GM12872 (cell line): ENCODE data around the gene HOXC5.

Experiments used
- TF ChIP-seq, protein P1 (sequence below): IDR thresholded peaks from 3 replicates; pipeline ENCODE4 v1.5.1; 2011; ENCODE audit warnings: low read depth, mild to moderate bottlenecking, low read length, moderate library complexity; ENCODE audit not compliant: insufficient read depth

The HOXC5 gene

GRCh38 chr12:54020591-54021405 lies 12.1 kb upstream of the HOXC5 start:
- TF ChIP-seq, protein P1, sequence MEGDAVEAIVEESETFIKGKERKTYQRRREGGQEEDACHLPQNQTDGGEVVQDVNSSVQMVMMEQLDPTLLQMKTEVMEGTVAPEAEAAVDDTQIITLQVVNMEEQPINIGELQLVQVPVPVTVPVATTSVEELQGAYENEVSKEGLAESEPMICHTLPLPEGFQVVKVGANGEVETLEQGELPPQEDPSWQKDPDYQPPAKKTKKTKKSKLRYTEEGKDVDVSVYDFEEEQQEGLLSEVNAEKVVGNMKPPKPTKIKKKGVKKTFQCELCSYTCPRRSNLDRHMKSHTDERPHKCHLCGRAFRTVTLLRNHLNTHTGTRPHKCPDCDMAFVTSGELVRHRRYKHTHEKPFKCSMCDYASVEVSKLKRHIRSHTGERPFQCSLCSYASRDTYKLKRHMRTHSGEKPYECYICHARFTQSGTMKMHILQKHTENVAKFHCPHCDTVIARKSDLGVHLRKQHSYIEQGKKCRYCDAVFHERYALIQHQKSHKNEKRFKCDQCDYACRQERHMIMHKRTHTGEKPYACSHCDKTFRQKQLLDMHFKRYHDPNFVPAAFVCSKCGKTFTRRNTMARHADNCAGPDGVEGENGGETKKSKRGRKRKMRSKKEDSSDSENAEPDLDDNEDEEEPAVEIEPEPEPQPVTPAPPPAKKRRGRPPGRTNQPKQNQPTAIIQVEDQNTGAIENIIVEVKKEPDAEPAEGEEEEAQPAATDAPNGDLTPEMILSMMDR, result no peak

GRCh38 chr12:54021432-54022013 lies 11.3 kb upstream of the HOXC5 start:
- TF ChIP-seq, protein P1, result peak; percentile 66

GRCh38 chr12:54022960-54023884 lies 9.6 kb upstream of the HOXC5 start:
- TF ChIP-seq, protein P1, result no peak

GRCh38 chr12:54024127-54024526 lies 8.7 kb upstream of the HOXC5 start:
- TF ChIP-seq, protein P1, result no peak

DNA sequence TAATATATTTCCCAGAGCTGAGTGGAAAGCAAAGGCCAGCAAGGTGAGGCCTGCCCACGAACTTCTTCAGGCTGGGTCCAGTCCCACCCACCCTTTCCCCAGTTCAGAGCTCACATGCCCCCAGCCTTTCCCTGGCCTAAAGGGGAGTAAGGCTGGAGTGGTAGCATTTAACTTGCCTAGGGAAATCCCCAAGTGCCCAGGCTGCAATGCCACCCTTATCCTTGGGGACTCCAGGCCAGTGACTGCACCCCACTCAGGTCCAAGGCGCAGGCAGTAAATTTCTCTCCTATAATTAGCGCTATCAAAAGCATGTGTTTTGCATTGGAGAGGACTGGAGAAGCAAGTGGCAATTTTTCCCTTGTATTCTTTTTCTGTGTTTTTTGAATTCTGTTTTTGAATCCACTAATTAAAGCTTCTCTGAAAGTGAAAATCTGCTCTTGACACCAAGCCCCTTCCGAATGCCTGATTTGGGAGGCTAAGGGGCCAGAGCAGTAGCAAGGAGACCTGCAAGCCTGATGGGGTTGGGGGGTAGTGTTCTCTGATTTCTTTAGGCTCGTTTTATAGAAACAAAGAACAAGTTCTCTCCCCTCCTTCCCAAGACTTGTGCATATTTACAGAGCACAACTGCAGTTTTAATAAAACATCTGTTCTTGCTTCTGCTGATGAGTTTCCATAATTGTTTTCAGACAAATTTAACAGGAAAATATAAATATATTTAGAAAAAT lies 8.1 kb upstream of the HOXC5 start:
- TF ChIP-seq, protein P1, result no peak

GRCh38 chr12:54025499-54026405 lies 7.1 kb upstream of the HOXC5 start:
- TF ChIP-seq, protein P1, result no peak
